Brain microvascular endothelial cell (primary cell): ENCODE data around the gene HSF4.
A peak's percentile ranks its signal among the peaks of the same experiment; 100 is the strongest.

Experiments used
- DNase-seq: peaks from one replicate; pipeline ENCODE4 v3.0.0-alpha.2; 2020
- H3K27ac ChIP-seq: fragments of 250-450 bp; sonication (Bioruptor Pico); 2 replicates; pipeline ENCODE4 v1.5.1; 2020; ENCODE audit warnings: mild to moderate bottlenecking, moderate library complexity
- H3K27me3 ChIP-seq: fragments of 250-450 bp; sonication (Bioruptor Pico); replicated peaks from 2 replicates; pipeline ENCODE4 v1.5.1; 2020; ENCODE audit warnings: mild to moderate bottlenecking
- H3K36me3 ChIP-seq: fragments of 250-450 bp; sonication (Bioruptor Pico); replicated peaks from 2 replicates; pipeline ENCODE4 v1.5.1; 2020; ENCODE audit warnings: mild to moderate bottlenecking
- H3K4me3 ChIP-seq: 2 replicates; pipeline ENCODE4 v1.5.1; 2011; ENCODE audit warnings: low read depth, mild to moderate bottlenecking, control low read depth, low read length, moderate library complexity
- in situ Hi-C: cut with HindIII; loops from 2 replicates; pipeline ENCODE4 v1.10.0; 2017; ENCODE audit warnings: low sequenced_read_pairs, low pct_ligation_motif_present
- TF ChIP-seq, protein P1 (sequence below): IDR thresholded peaks from 2 replicates; pipeline ENCODE4 v1.5.1; 2011; ENCODE audit warnings: low read depth, mild to moderate bottlenecking, moderate library complexity, low read length, control low read depth, inconsistent platforms; ENCODE audit errors: missing control alignments

Gene HSF4

GRCh38 chr16:67158637-67159600 is 5.6 kb upstream of the HSF4 start:
- H3K4me3 ChIP-seq, result peak overlapping the region; percentile 80
- H3K27ac ChIP-seq, result no peak overlapping the region
- in situ Hi-C loops, result no loop called here
- no peak for DNase-seq
- peaks cover 20% of the 10 kb centered on the region for H3K27me3 ChIP-seq
- TF ChIP-seq, protein P1, sequence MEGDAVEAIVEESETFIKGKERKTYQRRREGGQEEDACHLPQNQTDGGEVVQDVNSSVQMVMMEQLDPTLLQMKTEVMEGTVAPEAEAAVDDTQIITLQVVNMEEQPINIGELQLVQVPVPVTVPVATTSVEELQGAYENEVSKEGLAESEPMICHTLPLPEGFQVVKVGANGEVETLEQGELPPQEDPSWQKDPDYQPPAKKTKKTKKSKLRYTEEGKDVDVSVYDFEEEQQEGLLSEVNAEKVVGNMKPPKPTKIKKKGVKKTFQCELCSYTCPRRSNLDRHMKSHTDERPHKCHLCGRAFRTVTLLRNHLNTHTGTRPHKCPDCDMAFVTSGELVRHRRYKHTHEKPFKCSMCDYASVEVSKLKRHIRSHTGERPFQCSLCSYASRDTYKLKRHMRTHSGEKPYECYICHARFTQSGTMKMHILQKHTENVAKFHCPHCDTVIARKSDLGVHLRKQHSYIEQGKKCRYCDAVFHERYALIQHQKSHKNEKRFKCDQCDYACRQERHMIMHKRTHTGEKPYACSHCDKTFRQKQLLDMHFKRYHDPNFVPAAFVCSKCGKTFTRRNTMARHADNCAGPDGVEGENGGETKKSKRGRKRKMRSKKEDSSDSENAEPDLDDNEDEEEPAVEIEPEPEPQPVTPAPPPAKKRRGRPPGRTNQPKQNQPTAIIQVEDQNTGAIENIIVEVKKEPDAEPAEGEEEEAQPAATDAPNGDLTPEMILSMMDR, result no peak
- H3K36me3 ChIP-seq, result no peaks in the 10 kb centered on the region

DNA sequence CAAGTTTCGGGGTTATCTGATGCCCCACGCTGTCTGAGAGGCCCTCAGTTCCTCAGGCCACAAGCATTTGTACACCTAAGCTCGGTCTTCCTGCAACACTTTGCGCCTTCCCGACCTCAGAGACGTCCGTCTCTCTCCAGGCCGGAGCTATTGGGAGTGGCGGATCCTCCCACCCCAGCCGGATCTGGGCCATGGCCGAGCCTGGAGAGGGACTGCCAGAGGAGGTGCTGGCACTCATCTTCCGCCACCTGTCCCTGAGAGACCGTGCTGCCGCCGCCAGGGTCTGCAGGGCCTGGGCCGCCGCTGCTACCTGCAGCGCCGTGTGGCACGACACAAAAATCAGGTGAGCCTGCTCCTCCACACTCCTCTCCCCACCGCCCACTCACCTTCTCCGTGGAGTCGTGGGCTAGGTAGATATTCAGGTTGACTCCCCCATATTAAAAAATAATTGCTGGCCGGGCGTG is 2.9 kb upstream of the HSF4 start:
- in situ Hi-C loops, result no loop called here
- Histone ChIP-seq H3K27ac (no peak overlapping the region), H3K4me3 (no peak overlapping the region), H3K27me3 (peaks cover 37% of the 10 kb centered on the region), H3K36me3 (no peaks in the 10 kb centered on the region)
- no peak for DNase-seq
- TF ChIP-seq, protein P1, result no peak

- Histone ChIP-seq H3K4me3 (no peak overlapping the region), H3K27me3 (peaks cover 47% of the 10 kb centered on the region), H3K36me3 (no peaks in the 10 kb centered on the region), H3K27ac (no peak overlapping the region)
- DNase-seq, result no peak
- in situ Hi-C loops, result no loop called here
- TF ChIP-seq, protein P1, result no peak
Observed at GRCh38 chr16:67162506-67163163, 1.9 kb upstream of the HSF4 start.

DNA sequence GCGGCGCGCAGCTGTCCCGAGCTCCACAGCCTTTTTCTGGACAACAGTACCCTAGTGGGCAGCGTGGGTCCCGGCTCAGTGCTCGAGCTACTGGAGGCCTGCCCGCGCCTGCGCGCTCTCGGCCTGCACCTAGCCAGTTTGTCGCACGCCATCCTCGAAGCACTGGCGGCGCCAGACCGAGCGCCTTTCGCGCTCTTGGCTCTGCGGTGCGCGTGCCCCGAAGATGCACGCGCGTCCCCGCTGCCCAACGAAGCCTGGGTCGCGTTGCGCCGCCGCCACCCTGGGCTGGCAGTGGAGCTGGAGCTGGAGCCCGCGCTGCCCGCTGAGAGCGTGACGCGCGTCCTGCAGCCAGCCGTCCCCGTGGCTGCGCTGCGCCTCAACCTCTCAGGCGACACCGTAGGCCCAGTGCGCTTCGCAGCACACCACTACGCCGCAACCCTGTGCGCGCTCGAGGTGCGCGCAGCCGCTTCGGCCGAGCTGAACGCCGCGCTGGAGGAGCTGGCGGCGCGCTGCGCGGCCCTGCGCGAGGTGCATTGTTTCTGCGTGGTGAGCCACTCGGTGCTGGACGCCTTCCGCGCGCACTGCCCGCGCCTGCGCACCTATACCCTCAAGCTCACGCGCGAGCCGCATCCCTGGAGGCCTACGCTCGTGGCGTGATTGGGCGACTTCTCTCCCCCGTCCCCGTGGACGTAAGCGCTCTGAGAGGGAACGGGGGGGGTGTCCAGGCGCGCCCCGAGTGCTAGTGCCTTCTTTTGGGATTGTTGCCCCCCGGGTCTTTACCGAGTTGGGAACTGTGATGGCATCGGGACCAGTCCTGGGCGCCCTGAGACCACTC is 1.2 kb upstream of the HSF4 start:
- TF ChIP-seq, protein P1, result no peak
- Histone ChIP-seq H3K27ac (no peak overlapping the region), H3K4me3 (no peak overlapping the region), H3K36me3 (no peaks in the 10 kb centered on the region), H3K27me3 (peaks cover 47% of the 10 kb centered on the region)
- in situ Hi-C loops, result no loop called here
- DNase-seq, result no peak

DNA sequence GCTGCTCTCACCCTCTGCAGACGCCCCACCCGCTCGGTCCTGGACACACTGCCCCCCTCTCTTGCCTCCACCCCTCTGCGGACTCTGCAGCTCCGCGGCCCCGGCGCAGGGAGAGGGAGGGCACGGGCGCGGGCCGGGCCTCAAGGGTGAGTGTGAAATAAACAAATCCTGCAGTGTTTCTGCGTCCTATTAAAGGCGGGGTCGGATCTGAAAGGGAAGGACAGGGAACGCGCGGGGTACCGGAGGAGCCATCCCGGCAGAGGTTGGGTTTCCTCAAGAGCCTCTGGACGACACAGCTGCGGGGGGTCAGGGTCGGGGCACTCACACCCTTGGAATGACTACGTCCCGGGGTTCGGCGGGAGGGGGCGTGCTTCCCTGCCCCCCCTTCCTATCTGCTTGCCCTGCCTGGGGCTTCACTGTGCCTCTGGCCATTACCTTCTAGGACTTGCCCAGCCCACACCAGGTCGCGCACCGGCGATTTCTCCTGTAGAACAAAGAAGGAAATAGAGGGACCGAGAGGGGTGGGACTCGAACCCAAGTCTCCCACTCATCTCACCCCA is 466 bp upstream of the HSF4 start:
- no peak overlapping the region for H3K27ac ChIP-seq
- DNase-seq, result no peak
- TF ChIP-seq, protein P1, result no peak
- H3K27me3 ChIP-seq, result peaks cover 47% of the 10 kb centered on the region
- in situ Hi-C loops, result no loop called here
- no peak overlapping the region for H3K4me3 ChIP-seq
- H3K36me3 ChIP-seq, result no peaks in the 10 kb centered on the region
